HepG2 (cell line): ENCODE results near the gene OSBPL2. TPM values are rescaled to one million over a fixed set of nuclear protein-coding genes. Genes with fewer than 3 reads are reported as not detected.
A peak's percentile ranks its signal among the peaks of the same experiment; 100 is the strongest.

Experiments
- AKAP8 ChIP-seq: sonication (generic); formaldehyde crosslinking; IDR thresholded peaks from 2 replicates; pipeline ENCODE4 v1.5.1; 2020; ENCODE audit warnings: mild to moderate bottlenecking, missing genetic modification reagents
- ATF7 ChIP-seq, 2 experiments: fragments of 450-650 bp in 1 of 2; sonication (generic) in 1 of 2; formaldehyde crosslinking in 1 of 2; IDR thresholded peaks; 2 replicates each; pipeline versions ENCODE4 v1.4.0 to v1.6.1; 2016 to 2020; ENCODE audit warnings: antibody characterized with exemption in 1 of 2, mild to moderate bottlenecking in 1 of 2, missing genetic modification reagents in 1 of 2
- ATM ChIP-seq: fragments of 450-650 bp; IDR thresholded peaks from 2 replicates; pipeline ENCODE4 v1.7.1; 2017; ENCODE audit warnings: mild to moderate bottlenecking, borderline replicate concordance
- FOXK2 ChIP-seq: fragments of 450-650 bp; IDR thresholded peaks from 2 replicates; pipeline ENCODE4 v1.6.1; 2016
- KAT2B ChIP-seq: fragments of 150-350 bp; IDR thresholded peaks from 2 replicates; pipeline ENCODE4 v1.6.1; 2014; ENCODE audit warnings: low read depth, low read length, borderline replicate concordance
- MAFG ChIP-seq: sonication (generic); formaldehyde crosslinking; IDR thresholded peaks from 2 replicates; pipeline ENCODE4 v1.5.1; 2020; ENCODE audit warnings: mild to moderate bottlenecking, missing genetic modification reagents
- NONO ChIP-seq, 2 experiments: fragments of 450-650 bp in 1 of 2; sonication (generic) in 1 of 2; formaldehyde crosslinking in 1 of 2; IDR thresholded peaks in 1 of 2; conservative IDR thresholded peaks in 1 of 2; 2 replicates each; pipeline versions ENCODE4 v1.6.1 to v1.8.0; 2017 to 2022; ENCODE audit warnings: mild to moderate bottlenecking in 1 of 2, missing genetic modification reagents in 1 of 2, moderate library complexity in 1 of 2
- NR2F2 ChIP-seq: IDR thresholded peaks from 2 replicates; pipeline ENCODE4 v1.6.1; 2012; ENCODE audit warnings: low read depth, inconsistent platforms, borderline replicate concordance
- SP1 ChIP-seq, 2 experiments: fragments of 450-650 bp in 1 of 2; sonication (generic) in 1 of 2; formaldehyde crosslinking in 1 of 2; IDR thresholded peaks; 2 replicates each; pipeline versions ENCODE4 v1.4.0 to v1.6.1; 2016 to 2020; ENCODE audit warnings: missing genetic modification reagents in 1 of 2
- YY1 ChIP-seq: IDR thresholded peaks from 2 replicates; pipeline ENCODE4 v1.6.1; 2011; ENCODE audit warnings: low read length, low read depth, moderate library complexity, mild to moderate bottlenecking; ENCODE audit not compliant: insufficient read depth, insufficient replicate concordance
- ZFX ChIP-seq: sonication (generic); formaldehyde crosslinking; IDR thresholded peaks from 2 replicates; pipeline ENCODE4 v1.4.0; 2020; ENCODE audit warnings: mild to moderate bottlenecking, low read depth, missing genetic modification reagents, moderate library complexity
- ZKSCAN1 ChIP-seq: fragments of 150-350 bp; IDR thresholded peaks from 2 replicates; pipeline ENCODE4 v1.6.1; 2014; ENCODE audit warnings: low read length
- ZNF282 ChIP-seq: fragments of 450-650 bp; IDR thresholded peaks from 2 replicates; pipeline ENCODE4 v1.6.1; 2018; ENCODE audit not compliant: partially characterized antibody
- ZNF543 ChIP-seq: sonication (generic); formaldehyde crosslinking; IDR thresholded peaks from 2 replicates; pipeline ENCODE4 v1.4.0; 2020; ENCODE audit warnings: mild to moderate bottlenecking, missing genetic modification reagents
- ZNF564 ChIP-seq: sonication (generic); formaldehyde crosslinking; IDR thresholded peaks from 2 replicates; pipeline ENCODE4 v1.8.1; 2023; ENCODE audit warnings: mild to moderate bottlenecking, missing genetic modification reagents
- ZNF749 ChIP-seq: sonication (generic); formaldehyde crosslinking; IDR thresholded peaks from 2 replicates; pipeline ENCODE4 v1.8.0; 2022; ENCODE audit warnings: mild to moderate bottlenecking, missing genetic modification reagents, moderate library complexity, borderline replicate concordance
- polyA plus RNA-seq, 8 experiments: library from polyadenylated mRNA; depleted of rRNA in 3 of 8; stranded (reverse) in 7 of 8; unstranded in 1 of 8; fragments of >200 nt; fragmentation: Illumina TruSeq in 4 of 8; extraction: Trizol in 4 of 8; gene quantifications; 2 replicates each; pipeline versions ENCODE4 v1.2.1 to v1.2.3, GENCODE V29; 2011 to 2016; ENCODE audit warnings: low read depth in 4 of 8, missing spikeins in 1 of 8, mixed read lengths in 1 of 8; ENCODE audit not compliant: insufficient read depth in 1 of 8
- total RNA-seq, 5 experiments: library from RNA; depleted of rRNA; stranded (reverse); fragments of >200 nt; fragmentation: Illumina TruSeq; extraction: Trizol; gene quantifications; 2 replicates each; pipeline ENCODE4 v1.2.3, GENCODE V29; 2016; ENCODE audit warnings: low read depth in 1 of 5
- TF ChIP-seq, protein P1 (sequence below): sonication (generic); formaldehyde crosslinking; IDR thresholded peaks from 2 replicates; pipeline ENCODE4 v1.5.1; 2020; ENCODE audit warnings: mild to moderate bottlenecking, missing genetic modification reagents, borderline replicate concordance
- TF ChIP-seq, protein P2 (sequence below): sonication (generic); formaldehyde crosslinking; conservative IDR thresholded peaks from 2 replicates; pipeline ENCODE4 v1.8.0; 2022; ENCODE audit warnings: mild to moderate bottlenecking, moderate library complexity, missing genetic modification reagents
- TF ChIP-seq, protein P3 (sequence below): sonication (generic); formaldehyde crosslinking; IDR thresholded peaks from 2 replicates; pipeline ENCODE4 v1.8.0; 2022; ENCODE audit warnings: mild to moderate bottlenecking, missing genetic modification reagents
- TF ChIP-seq, protein P4 (sequence below): sonication (generic); formaldehyde crosslinking; IDR thresholded peaks from 2 replicates; pipeline ENCODE4 v1.5.1; 2020; ENCODE audit warnings: missing genetic modification reagents, mild to moderate bottlenecking, borderline replicate concordance
- TF ChIP-seq, protein P5 (sequence below): sonication (generic); formaldehyde crosslinking; IDR thresholded peaks from 2 replicates; pipeline ENCODE4 v1.8.0; 2022; ENCODE audit warnings: missing genetic modification reagents, mild to moderate bottlenecking, borderline replicate concordance

OSBPL2 gene
- total and polyA plus RNA-seq, 2 of the 13 experiments (the other 11 are each of a cell fraction or from before 2014, with no cell fraction given) = 18.5 to 37.4 TPM

DNA sequence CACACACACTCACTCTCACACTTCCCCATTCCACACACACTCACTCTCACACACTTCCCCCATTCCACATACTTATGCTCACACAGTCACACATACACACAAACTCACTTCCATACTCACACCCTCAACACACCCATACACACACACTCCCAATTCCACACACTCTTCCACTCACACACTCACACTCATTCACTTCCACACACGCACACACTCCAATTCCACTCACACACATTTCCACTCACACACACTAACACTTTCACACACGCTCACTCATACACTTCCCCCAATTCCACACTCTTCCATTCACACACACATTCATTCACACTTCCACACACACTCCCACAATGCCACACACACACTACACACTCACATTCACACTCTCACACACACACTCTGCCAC, 8.0 kb upstream of the OSBPL2 start (continued):
- TF ChIP-seq AKAP8 (CRISPR knock-in tag) (no peak), NONO (IDR thresholded peaks at IDR 0.05) (peak; percentile 97), NONO (CRISPR knock-in tag; conservative IDR thresholded peaks at IDR 0.05) (no peak), FOXK2 (peak; percentile 64; the same call in 1 of the 2 replicates), ZKSCAN1 (no peak), ZNF543 (no peak), ZNF564 (CRISPR knock-in tag) (no peak), ZNF282 (peak; percentile 89), ATM (peak; percentile 96; the same call in 1 of the 2 replicates), SP1 (IDR thresholded peaks at IDR 0.05) (peak; percentile 62; the same call in 1 of the 2 replicates), SP1 (CRISPR knock-in tag; IDR thresholded peaks at IDR 0.05) (no peak), ZNF749 (CRISPR knock-in tag) (no peak), MAFG (CRISPR knock-in tag) (no peak), YY1 (no peak), KAT2B (no peak), NR2F2 (no peak), ZFX (CRISPR knock-in tag) (no peak), ATF7 (IDR thresholded peaks at IDR 0.05) (peak; percentile 48), ATF7 (CRISPR knock-in tag; IDR thresholded peaks at IDR 0.05) (no peak)
- TF ChIP-seq, protein P1, sequence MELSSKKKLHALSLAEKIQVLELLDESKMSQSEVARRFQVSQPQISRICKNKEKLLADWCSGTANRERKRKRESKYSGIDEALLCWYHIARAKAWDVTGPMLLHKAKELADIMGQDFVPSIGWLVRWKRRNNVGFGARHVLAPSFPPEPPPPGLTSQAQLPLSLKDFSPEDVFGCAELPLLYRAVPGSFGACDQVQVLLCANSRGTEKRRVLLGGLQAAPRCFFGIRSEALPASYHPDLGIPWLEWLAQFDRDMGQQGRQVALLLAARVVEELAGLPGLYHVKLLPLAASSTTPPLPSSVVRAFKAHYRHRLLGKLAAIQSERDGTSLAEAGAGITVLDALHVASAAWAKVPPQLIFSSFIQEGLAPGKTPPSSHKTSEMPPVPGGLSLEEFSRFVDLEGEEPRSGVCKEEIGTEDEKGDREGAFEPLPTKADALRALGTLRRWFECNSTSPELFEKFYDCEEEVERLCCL (CRISPR knock-in tag) = no peak
- TF ChIP-seq, protein P2, sequence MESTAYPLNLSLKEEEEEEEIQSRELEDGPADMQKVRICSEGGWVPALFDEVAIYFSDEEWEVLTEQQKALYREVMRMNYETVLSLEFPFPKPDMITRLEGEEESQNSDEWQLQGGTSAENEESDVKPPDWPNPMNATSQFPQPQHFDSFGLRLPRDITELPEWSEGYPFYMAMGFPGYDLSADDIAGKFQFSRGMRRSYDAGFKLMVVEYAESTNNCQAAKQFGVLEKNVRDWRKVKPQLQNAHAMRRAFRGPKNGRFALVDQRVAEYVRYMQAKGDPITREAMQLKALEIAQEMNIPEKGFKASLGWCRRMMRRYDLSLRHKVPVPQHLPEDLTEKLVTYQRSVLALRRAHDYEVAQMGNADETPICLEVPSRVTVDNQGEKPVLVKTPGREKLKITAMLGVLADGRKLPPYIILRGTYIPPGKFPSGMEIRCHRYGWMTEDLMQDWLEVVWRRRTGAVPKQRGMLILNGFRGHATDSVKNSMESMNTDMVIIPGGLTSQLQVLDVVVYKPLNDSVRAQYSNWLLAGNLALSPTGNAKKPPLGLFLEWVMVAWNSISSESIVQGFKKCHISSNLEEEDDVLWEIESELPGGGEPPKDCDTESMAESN (CRISPR knock-in tag) = no peak
- TF ChIP-seq, protein P3, sequence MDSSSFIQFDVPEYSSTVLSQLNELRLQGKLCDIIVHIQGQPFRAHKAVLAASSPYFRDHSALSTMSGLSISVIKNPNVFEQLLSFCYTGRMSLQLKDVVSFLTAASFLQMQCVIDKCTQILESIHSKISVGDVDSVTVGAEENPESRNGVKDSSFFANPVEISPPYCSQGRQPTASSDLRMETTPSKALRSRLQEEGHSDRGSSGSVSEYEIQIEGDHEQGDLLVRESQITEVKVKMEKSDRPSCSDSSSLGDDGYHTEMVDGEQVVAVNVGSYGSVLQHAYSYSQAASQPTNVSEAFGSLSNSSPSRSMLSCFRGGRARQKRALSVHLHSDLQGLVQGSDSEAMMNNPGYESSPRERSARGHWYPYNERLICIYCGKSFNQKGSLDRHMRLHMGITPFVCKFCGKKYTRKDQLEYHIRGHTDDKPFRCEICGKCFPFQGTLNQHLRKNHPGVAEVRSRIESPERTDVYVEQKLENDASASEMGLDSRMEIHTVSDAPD (CRISPR knock-in tag) = no peak
- TF ChIP-seq, protein P4, sequence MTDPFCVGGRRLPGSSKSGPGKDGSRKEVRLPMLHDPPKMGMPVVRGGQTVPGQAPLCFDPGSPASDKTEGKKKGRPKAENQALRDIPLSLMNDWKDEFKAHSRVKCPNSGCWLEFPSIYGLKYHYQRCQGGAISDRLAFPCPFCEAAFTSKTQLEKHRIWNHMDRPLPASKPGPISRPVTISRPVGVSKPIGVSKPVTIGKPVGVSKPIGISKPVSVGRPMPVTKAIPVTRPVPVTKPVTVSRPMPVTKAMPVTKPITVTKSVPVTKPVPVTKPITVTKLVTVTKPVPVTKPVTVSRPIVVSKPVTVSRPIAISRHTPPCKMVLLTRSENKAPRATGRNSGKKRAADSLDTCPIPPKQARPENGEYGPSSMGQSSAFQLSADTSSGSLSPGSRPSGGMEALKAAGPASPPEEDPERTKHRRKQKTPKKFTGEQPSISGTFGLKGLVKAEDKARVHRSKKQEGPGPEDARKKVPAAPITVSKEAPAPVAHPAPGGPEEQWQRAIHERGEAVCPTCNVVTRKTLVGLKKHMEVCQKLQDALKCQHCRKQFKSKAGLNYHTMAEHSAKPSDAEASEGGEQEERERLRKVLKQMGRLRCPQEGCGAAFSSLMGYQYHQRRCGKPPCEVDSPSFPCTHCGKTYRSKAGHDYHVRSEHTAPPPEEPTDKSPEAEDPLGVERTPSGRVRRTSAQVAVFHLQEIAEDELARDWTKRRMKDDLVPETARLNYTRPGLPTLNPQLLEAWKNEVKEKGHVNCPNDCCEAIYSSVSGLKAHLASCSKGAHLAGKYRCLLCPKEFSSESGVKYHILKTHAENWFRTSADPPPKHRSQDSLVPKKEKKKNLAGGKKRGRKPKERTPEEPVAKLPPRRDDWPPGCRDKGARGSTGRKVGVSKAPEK = no peak
- TF ChIP-seq, protein P5, sequence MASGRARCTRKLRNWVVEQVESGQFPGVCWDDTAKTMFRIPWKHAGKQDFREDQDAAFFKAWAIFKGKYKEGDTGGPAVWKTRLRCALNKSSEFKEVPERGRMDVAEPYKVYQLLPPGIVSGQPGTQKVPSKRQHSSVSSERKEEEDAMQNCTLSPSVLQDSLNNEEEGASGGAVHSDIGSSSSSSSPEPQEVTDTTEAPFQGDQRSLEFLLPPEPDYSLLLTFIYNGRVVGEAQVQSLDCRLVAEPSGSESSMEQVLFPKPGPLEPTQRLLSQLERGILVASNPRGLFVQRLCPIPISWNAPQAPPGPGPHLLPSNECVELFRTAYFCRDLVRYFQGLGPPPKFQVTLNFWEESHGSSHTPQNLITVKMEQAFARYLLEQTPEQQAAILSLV = no peak
